Esophagus (tissue), 2 donors: Measurements from ENCODE around the gene GRM2. TPM values are rescaled to one million over a fixed set of nuclear protein-coding genes. Genes with fewer than 3 reads are reported as not detected.
"Not testable (repeated sequence)": the region's sequence is repeated elsewhere in the genome, so short reads cannot be mapped to it uniquely, and the experiment has no call there.

Source experiments
- H3K27ac ChIP-seq, 2 donors: one replicate each; pipeline ENCODE4 v1.5.1; 2013; ENCODE audit warnings: low read depth in 2 of 2, mild to moderate bottlenecking in 2 of 2, inconsistent platforms in 1 of 2, low read length in 1 of 2, moderate library complexity in 1 of 2
- H3K27me3 ChIP-seq, 2 donors: one replicate each; pipeline ENCODE4 v1.6.1; 2013; ENCODE audit warnings: low read length in 2 of 2, control low read depth in 1 of 2, mild to moderate bottlenecking in 1 of 2; ENCODE audit not compliant: insufficient read depth in 2 of 2, control insufficient read depth in 1 of 2
- H3K36me3 ChIP-seq, 2 donors: one replicate each; pipeline ENCODE4 v1.6.1; 2013; ENCODE audit warnings: low read length in 1 of 2; ENCODE audit not compliant: control insufficient read depth in 2 of 2, insufficient read depth in 2 of 2
- H3K4me1 ChIP-seq, 2 donors: one replicate each; pipeline ENCODE4 v1.6.1; 2013; ENCODE audit warnings: low read length in 1 of 2; ENCODE audit not compliant: control insufficient read depth in 2 of 2, insufficient read depth in 2 of 2
- H3K4me3 ChIP-seq, 2 donors: one replicate each; pipeline ENCODE4 v1.5.1; 2013; ENCODE audit warnings: low read length in 2 of 2, mild to moderate bottlenecking in 2 of 2, low read depth in 1 of 2, moderate library complexity in 1 of 2
- H3K9me3 ChIP-seq, 2 donors: one replicate each; pipeline ENCODE4 v1.6.1; 2013; ENCODE audit warnings: mild to moderate bottlenecking in 2 of 2, low read depth in 1 of 2, low read length in 1 of 2, moderate library complexity in 1 of 2; ENCODE audit not compliant: control insufficient read depth in 2 of 2, insufficient read depth in 1 of 2
- WGBS, 2 donors: extraction: QIAGEN DNeasy Blood & Tissue Kit; methylation state at CpG; one replicate each; pipeline ENCODE4 v1.1.7; 2013; 5-methylcytosine and 5-hydroxymethylcytosine counted together
- polyA plus RNA-seq, 2 donors: library from polyadenylated mRNA; stranded (reverse); fragments of 200-250 nt; gene quantifications; one replicate each; pipeline ENCODE4 v1.2.3, GENCODE V29; 2013
- donor health status: healthy with polysubstance abuse.
- donor health status: Bipolar disorder and iron deficiency.

GRM2 gene
- polyA plus RNA-seq, 2 donors = 0.10 to 0.14 TPM

DNA sequence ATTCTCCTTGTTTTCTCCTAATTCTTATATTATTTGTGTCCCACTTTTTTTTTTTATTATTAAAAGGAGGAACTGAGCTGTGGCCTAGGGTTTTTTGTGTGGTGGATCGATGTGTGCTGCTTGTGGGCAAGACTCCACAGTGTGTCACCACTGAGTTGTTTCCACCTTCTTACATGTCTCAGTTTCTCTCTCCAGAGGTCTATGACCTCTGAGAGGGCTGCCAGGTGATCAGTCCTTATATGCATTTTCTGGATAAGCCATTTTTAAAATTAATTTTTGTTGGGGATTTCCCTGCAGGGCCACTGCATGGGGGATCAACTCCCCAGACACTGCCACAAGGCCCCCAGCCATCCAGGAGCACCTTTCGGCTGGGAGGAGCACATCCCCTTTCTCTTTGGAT lies 44.4 kb downstream of the GRM2 start:
- no peaks in the 10 kb centered on the region for H3K27me3 ChIP-seq

GRCh38 chr3:51753763-51754750 lies 47.2 kb downstream of the GRM2 start:
- WGBS, 2 donors = 61 to 66% methylated on average over 13 of the region's 13 CpGs
- not testable (repeated sequence) for H3K9me3 ChIP-seq, H3K27me3 ChIP-seq, H3K4me1 ChIP-seq, H3K36me3 ChIP-seq, H3K27ac ChIP-seq
- peak overlapping the region in 1 of 2 donors; percentile 19 for H3K4me3 ChIP-seq

More for the DNA sequence above, 44.4 kb downstream of the GRM2 start:
- WGBS, 2 donors = 87 to 92% methylated on average over 2 of the region's 2 CpGs
- Histone ChIP-seq H3K27ac (no peak overlapping the region), H3K4me3 (no peak overlapping the region), H3K4me1 (no peaks in the 10 kb centered on the region), H3K9me3 (peaks cover 0 to 2% of the 10 kb centered on the region in 2 donors), H3K36me3 (no peaks in the 10 kb centered on the region)

GRCh38 chr3:51759203-51759602 lies 52.3 kb downstream of the GRM2 start:
- Histone ChIP-seq H3K36me3 (no peaks in the 10 kb centered on the region), H3K27ac (no peak overlapping the region), H3K9me3 (peaks cover 4 to 14% of the 10 kb centered on the region in 2 donors), H3K4me3 (no peak overlapping the region), H3K27me3 (no peaks in the 10 kb centered on the region), H3K4me1 (no peaks in the 10 kb centered on the region)

Other genes with a start within 250 kb of the GRM2 start
- 1 to 10 TPM; 4.9 to 8.0 TPM for gene DCAF1, start 207.1 kb upstream of the GRM2 start, polyA plus RNA-seq
- gene RAD54L2, start 168.3 kb upstream of the GRM2 start, polyA plus RNA-seq = 1 to 10 TPM; 1.9 to 3.3 TPM
- 10 to 100 TPM; 46.7 to 59.5 TPM for gene TEX264, start 35.8 kb upstream of the GRM2 start, polyA plus RNA-seq
- not detected for gene IQCF6, start 72.2 kb downstream of the GRM2 start, polyA plus RNA-seq
- not detected for gene IQCF2, start 154.5 kb downstream of the GRM2 start, polyA plus RNA-seq
- gene IQCF5, start 168.5 kb downstream of the GRM2 start, polyA plus RNA-seq = not detected
- not detected for gene IQCF1, start 196.3 kb downstream of the GRM2 start, polyA plus RNA-seq
- gene RRP9, start 234.8 kb downstream of the GRM2 start, polyA plus RNA-seq = 10 to 100 TPM; 16.4 to 22.9 TPM
- 10 to 100 TPM in 1 of 2 donors, 1 to 10 TPM in 1; 8.2 to 11.8 TPM for gene PARP3, start 235.3 kb downstream of the GRM2 start, polyA plus RNA-seq
- under 1 TPM; 0.05 to 0.06 TPM for gene GPR62, start 248.3 kb downstream of the GRM2 start, polyA plus RNA-seq